Gastrocnemius medialis (tissue), 4 donors: ENCODE results near the gene SOHLH1. TPM values are rescaled to one million over a fixed set of nuclear protein-coding genes. Genes with fewer than 3 reads are reported as not detected.
"Not testable (repeated sequence)": the region's sequence is repeated elsewhere in the genome, so short reads cannot be mapped to it uniquely, and the experiment has no call there.

Experiments
- ATAC-seq, 2 donors: fragments of 150-250 bp; one replicate each; pipeline ENCODE4 v1.9.1; 2016
- DNase-seq, 2 donors: peaks; one replicate each; pipeline ENCODE4 v3.0.0-alpha.2; 2019
- H3K27ac ChIP-seq, 4 donors: fragments of 200-600 bp; sonication (generic); 1 replicate in 1 of 4; 2 replicates in 3 of 4; pipeline ENCODE4 v1.5.1; 2016 to 2018; ENCODE audit warnings: mild to moderate bottlenecking in 2 of 4, moderate library complexity in 1 of 4
- H3K27me3 ChIP-seq, 3 donors: fragments of 200-600 bp; sonication (generic) in 2 of 3; 1 replicate in 1 of 3; 2 replicates in 2 of 3; pipeline versions ENCODE4 v1.5.1 to v1.6.0; 2016 to 2019; ENCODE audit warnings: mild to moderate bottlenecking in 1 of 3, moderate library complexity in 1 of 3
- H3K36me3 ChIP-seq, 2 donors: fragments of 200-600 bp; sonication (generic) in 1 of 2; one replicate each; pipeline ENCODE4 v1.5.1; 2017 to 2018
- H3K4me1 ChIP-seq, 2 donors: fragments of 200-600 bp; sonication (generic) in 1 of 2; one replicate each; pipeline ENCODE4 v1.5.1; 2016 to 2017; ENCODE audit warnings: mild to moderate bottlenecking in 2 of 2
- H3K4me3 ChIP-seq, 4 donors: fragments of 200-600 bp; sonication (generic) in 3 of 4; 1 replicate in 1 of 4; 2 replicates in 3 of 4; pipeline ENCODE4 v1.5.1; 2016 to 2019; ENCODE audit warnings: mild to moderate bottlenecking in 2 of 4
- H3K9me3 ChIP-seq, 3 donors: fragments of 200-600 bp; sonication (generic) in 2 of 3; 1 replicate in 1 of 3; 2 replicates in 2 of 3; pipeline ENCODE4 v1.5.1; 2016 to 2019
- CTCF ChIP-seq, 5 experiments: fragments of 450-650 bp in 3 of 5; fragments of 200-600 bp in 2 of 5; sonication (generic) in 2 of 5; IDR thresholded peaks in 4 of 5; conservative IDR thresholded peaks in 1 of 5; 1 replicate in 4 of 5; 2 replicates in 1 of 5; pipeline ENCODE4 v1.5.1; 2016 to 2019; ENCODE audit warnings: antibody characterized with exemption in 5 of 5, mild to moderate bottlenecking in 3 of 5, moderate library complexity in 3 of 5
- POLR2A ChIP-seq, 2 donors: fragments of 450-650 bp; IDR thresholded peaks; one replicate each; pipeline ENCODE4 v1.6.1; 2017; ENCODE audit warnings: antibody characterized with exemption in 2 of 2, mild to moderate bottlenecking in 2 of 2, moderate library complexity in 2 of 2
- in situ Hi-C, 4 donors: fragments of 200-750 bp; cut with MboI; loops; one replicate each; pipeline versions ENCODE4 v1.15.0 to v1.8.0; 2017; ENCODE audit warnings: low sequenced_read_pairs in 4 of 4
- intact Hi-C: fragments of 100-400 bp; cut with DNase I; formaldehyde crosslinking; loops from one replicate; pipeline ENCODE4 v1.15.1; 2023; ENCODE audit warnings: low total_unique reads
- total RNA-seq, 4 donors: library from RNA; depleted of rRNA; stranded (reverse); fragments of >200 nt; gene quantifications; one replicate each; pipeline versions ENCODE4 v1.1.0 to v1.2.3, GENCODE V29; 2016

SOHLH1 gene
- total RNA-seq, 4 donors from 2014 or later = not detected

GRCh38 chr9:135677641-135678168 lies 21.6 kb downstream of the SOHLH1 start:
- peaks cover 0 to 12% (median 8%) of the 10 kb centered on the region in 3 donors for H3K27me3 ChIP-seq
- in situ Hi-C loops (no loop called here), intact Hi-C loops (no loop called here)
- no peaks in the 10 kb centered on the region for H3K36me3 ChIP-seq
- H3K4me1 ChIP-seq = no peaks in the 10 kb centered on the region
- DNase-seq (no peak), ATAC-seq (no peak)
- no peaks in the 10 kb centered on the region for H3K9me3 ChIP-seq
- H3K27ac ChIP-seq = no peak overlapping the region
- TF ChIP-seq POLR2A (IDR thresholded peaks at IDR 0.05) (no peak), CTCF (IDR thresholded peaks at IDR 0.05 in 4 of 5, conservative IDR thresholded peaks at IDR 0.05 in 1 of 5) (no peak)
- no peak overlapping the region for H3K4me3 ChIP-seq

- Histone ChIP-seq H3K4me3 (no peak overlapping the region), H3K4me1 (no peaks in the 10 kb centered on the region), H3K36me3 (no peaks in the 10 kb centered on the region), H3K9me3 (no peaks in the 10 kb centered on the region), H3K27me3 (peaks cover 4 to 12% (median 7%) of the 10 kb centered on the region in 3 donors), H3K27ac (no peak overlapping the region)
- ATAC-seq = no peak
- in situ Hi-C loops = no loop called here
- no peak for DNase-seq
- intact Hi-C loops = no loop called here
- no peak for TF ChIP-seq POLR2A (IDR thresholded peaks at IDR 0.05)
- no peak for TF ChIP-seq CTCF (IDR thresholded peaks at IDR 0.05 in 4 of 5, conservative IDR thresholded peaks at IDR 0.05 in 1 of 5)
These were observed 22.4 kb downstream of the SOHLH1 start for GRCh38 chr9:135676891-135677290.

- DNase-seq = no peak
- no peaks in the 10 kb centered on the region for H3K4me1 ChIP-seq
- no peak overlapping the region for H3K27ac ChIP-seq
- no peaks in the 10 kb centered on the region for H3K9me3 ChIP-seq
- no peaks in the 10 kb centered on the region for H3K36me3 ChIP-seq
- peaks cover 4 to 11% (median 10%) of the 10 kb centered on the region in 3 donors for H3K27me3 ChIP-seq
- in situ Hi-C loops (no loop called here), intact Hi-C loops (no loop called here)
- H3K4me3 ChIP-seq = no peak overlapping the region
- no peak for TF ChIP-seq POLR2A (IDR thresholded peaks at IDR 0.05)
- TF ChIP-seq CTCF (IDR thresholded peaks at IDR 0.05 in 4 of 5, conservative IDR thresholded peaks at IDR 0.05 in 1 of 5) = no peak
- no peak for ATAC-seq
These were observed 24.3 kb downstream of the SOHLH1 start for GRCh38 chr9:135674977-135675376.

GRCh38 chr9:135673941-135674340 lies 25.3 kb downstream of the SOHLH1 start:
- Histone ChIP-seq H3K27me3 (peaks cover 4 to 17% (median 11%) of the 10 kb centered on the region in 3 donors), H3K36me3 (no peaks in the 10 kb centered on the region), H3K9me3 (no peaks in the 10 kb centered on the region), H3K4me1 (no peaks in the 10 kb centered on the region), H3K4me3 (no peak overlapping the region), H3K27ac (no peak overlapping the region)
- no peak for ATAC-seq
- in situ Hi-C loops (no loop called here), intact Hi-C loops (no loop called here)
- TF ChIP-seq CTCF (IDR thresholded peaks at IDR 0.05 in 4 of 5, conservative IDR thresholded peaks at IDR 0.05 in 1 of 5) = no peak
- TF ChIP-seq POLR2A (IDR thresholded peaks at IDR 0.05) = no peak
- DNase-seq = no peak

- intact Hi-C loops, ATAC-seq, H3K4me1 ChIP-seq, H3K27ac ChIP-seq, in situ Hi-C loops, H3K36me3 ChIP-seq, H3K9me3 ChIP-seq, DNase-seq, H3K4me3 ChIP-seq: not testable (repeated sequence)
- peaks cover 4 to 17% (median 11%) of the 10 kb centered on the region in 3 donors for H3K27me3 ChIP-seq
These were observed 26.5 kb downstream of the SOHLH1 start for GRCh38 chr9:135672786-135673185.
